ENCODE results near the gene ZNF511. TPM values are rescaled to one million over a fixed set of nuclear protein-coding genes. Genes with fewer than 3 reads are reported as not detected.

Gene ZNF511
- total RNA-seq, 2 donors from 2014 or later, result 43.4 to 55.6 TPM

- Mint-ChIP-seq H3K9me3 (no peaks in the 10 kb centered on the region), H3K27ac (no peak overlapping the region), H3K36me3 (peaks cover 0 to 18% of the 10 kb centered on the region in 2 donors)
- DNase-seq (ENCODE audit: low spot score in 2 of 2), result no peak
- no peak for ATAC-seq
Measured at GRCh38 chr10:133302230-133302629, 6.5 kb upstream of the ZNF511 start.

- peaks cover 6 to 17% of the 10 kb centered on the region in 2 donors for H3K36me3 Mint-ChIP-seq
- no peaks in the 10 kb centered on the region for H3K9me3 Mint-ChIP-seq
Measured at GRCh38 chr10:133303206-133303605, 5.5 kb upstream of the ZNF511 start.

GRCh38 chr10:133306097-133306476 is 2.6 kb upstream of the ZNF511 start:
- ATAC-seq, result no peak
- Mint-ChIP-seq H3K27ac (no peak overlapping the region), H3K36me3 (peaks cover 8 to 9% of the 10 kb centered on the region in 2 donors), H3K9me3 (no peaks in the 10 kb centered on the region)
- no peak for DNase-seq (ENCODE audit: low spot score in 2 of 2)

More at GRCh38 chr10:133303206-133303605, 5.5 kb upstream of the ZNF511 start:
- no peak for DNase-seq (ENCODE audit: low spot score in 2 of 2)
- no peak overlapping the region for H3K27ac Mint-ChIP-seq
- ATAC-seq, result no peak

- Mint-ChIP-seq H3K9me3 (no peaks in the 10 kb centered on the region), H3K27ac (peak overlapping the region in 1 of 2 donors; percentile 97)
Measured at GRCh38 chr10:133306941-133307379, 1.8 kb upstream of the ZNF511 start.

GRCh38 chr10:133307776-133308420 is 816 bp upstream of the ZNF511 start:
- H3K27ac Mint-ChIP-seq, result peak overlapping the region; percentile 97 to 100
- peaks cover 8 to 9% of the 10 kb centered on the region in 2 donors for H3K36me3 Mint-ChIP-seq
- peak; percentile 72 to 82 for DNase-seq (ENCODE audit: low spot score in 2 of 2)
- no peaks in the 10 kb centered on the region for H3K9me3 Mint-ChIP-seq
- ATAC-seq, result peak; percentile 53 to 73

More at GRCh38 chr10:133306941-133307379, 1.8 kb upstream of the ZNF511 start:
- peaks cover 8 to 9% of the 10 kb centered on the region in 2 donors for H3K36me3 Mint-ChIP-seq
- DNase-seq (ENCODE audit: low spot score in 2 of 2) (no peak), ATAC-seq (no peak)

DNA sequence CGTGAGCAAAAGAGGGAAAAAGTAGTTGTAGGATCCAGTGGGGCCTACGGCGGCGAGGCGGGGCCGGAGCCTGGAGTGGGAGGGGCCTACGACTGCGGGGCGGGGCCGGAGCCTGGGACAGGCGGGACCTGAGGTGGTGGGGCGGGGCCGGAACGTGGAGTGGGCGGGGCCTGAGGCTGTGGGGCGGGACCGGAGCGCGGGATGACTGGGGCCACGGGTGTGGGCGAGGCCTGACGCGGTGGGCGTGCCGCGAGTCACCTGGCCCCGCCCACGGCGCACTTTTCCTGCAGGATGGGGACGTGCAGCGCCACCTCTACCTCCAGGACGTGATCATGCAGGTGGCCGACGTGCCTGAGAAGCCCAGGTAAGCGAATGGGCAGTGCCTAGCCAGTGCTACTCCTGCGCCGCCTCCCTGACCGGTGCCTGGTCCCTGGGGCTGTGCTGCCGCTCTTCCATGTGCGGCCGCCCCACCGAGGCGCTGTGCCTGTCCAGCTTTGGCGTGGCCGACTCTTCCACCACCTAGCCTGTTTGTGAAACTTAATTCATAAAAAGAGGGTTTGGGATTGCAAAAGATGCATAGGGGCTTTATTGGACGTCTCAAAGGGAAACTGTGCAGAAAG is 496 bp downstream of the ZNF511 start:
- Mint-ChIP-seq H3K36me3 (peaks cover 8 to 9% of the 10 kb centered on the region in 2 donors), H3K9me3 (no peaks in the 10 kb centered on the region)
- peak; percentile 70 to 86 for ATAC-seq

DNA sequence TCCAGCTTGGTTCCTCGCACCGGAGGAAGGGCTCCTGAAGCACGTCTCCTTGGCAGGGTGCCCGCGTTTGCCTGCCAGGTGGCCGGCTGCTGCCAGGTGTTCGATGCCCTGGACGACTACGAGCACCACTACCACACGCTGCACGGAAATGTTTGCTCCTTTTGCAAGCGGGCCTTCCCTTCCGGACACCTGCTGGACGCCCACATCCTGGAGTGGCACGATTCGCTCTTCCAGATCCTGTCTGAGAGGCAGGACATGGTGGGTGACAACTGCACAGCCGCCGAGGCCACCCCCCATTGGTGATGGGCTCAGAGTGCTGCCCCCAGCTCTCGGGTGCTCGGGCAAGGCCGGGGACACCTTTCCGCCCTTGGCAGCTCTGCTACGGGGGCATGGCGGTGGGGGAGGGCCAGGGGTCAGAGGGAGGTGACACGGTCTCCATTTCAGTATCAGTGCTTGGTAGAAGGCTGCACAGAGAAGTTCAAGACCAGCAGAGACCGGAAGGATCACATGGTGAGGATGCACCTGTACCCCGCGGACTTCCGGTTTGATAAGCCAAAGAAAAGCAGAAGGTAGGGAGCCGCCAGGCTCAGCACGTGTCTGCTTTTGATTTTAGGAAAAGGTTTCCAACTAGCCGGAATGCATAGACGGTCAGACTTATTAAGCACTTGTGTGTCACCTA is 1.1 kb downstream of the ZNF511 start:
- Mint-ChIP-seq H3K36me3 (peaks cover 8 to 9% of the 10 kb centered on the region in 2 donors), H3K9me3 (no peaks in the 10 kb centered on the region), H3K27ac (peak overlapping the region in 1 of 2 donors; percentile 97)
- ATAC-seq (no peak), DNase-seq (ENCODE audit: low spot score in 2 of 2) (peak in 1 of 2 donors; percentile 54)

More for the DNA sequence above, 496 bp downstream of the ZNF511 start:
- peak overlapping the region; percentile 88 to 97 for H3K27ac Mint-ChIP-seq
- DNase-seq (ENCODE audit: low spot score in 2 of 2), result peak; percentile 89 to 90

GRCh38 chr10:133310399-133310755 is 1.7 kb downstream of the ZNF511 start:
- Mint-ChIP-seq H3K27ac (no peak overlapping the region), H3K36me3 (peaks cover 8 to 9% of the 10 kb centered on the region in 2 donors), H3K9me3 (no peaks in the 10 kb centered on the region)
- no peak for ATAC-seq
- DNase-seq (ENCODE audit: low spot score in 2 of 2), result peak in 1 of 2 donors; percentile 52

- peaks cover 8 to 9% of the 10 kb centered on the region in 2 donors for H3K36me3 Mint-ChIP-seq
- no peak overlapping the region for H3K27ac Mint-ChIP-seq
- no peak for ATAC-seq
- H3K9me3 Mint-ChIP-seq, result no peaks in the 10 kb centered on the region
- DNase-seq (ENCODE audit: low spot score in 2 of 2), result no peak
Measured at GRCh38 chr10:133310789-133311188, 2.1 kb downstream of the ZNF511 start.

GRCh38 chr10:133311570-133311969 is 2.9 kb downstream of the ZNF511 start:
- Mint-ChIP-seq H3K36me3 (peaks cover 8 to 9% of the 10 kb centered on the region in 2 donors), H3K27ac (no peak overlapping the region), H3K9me3 (no peaks in the 10 kb centered on the region)
- DNase-seq (ENCODE audit: low spot score in 2 of 2), result peak in 1 of 2 donors; percentile 43
- no peak for ATAC-seq

DNA sequence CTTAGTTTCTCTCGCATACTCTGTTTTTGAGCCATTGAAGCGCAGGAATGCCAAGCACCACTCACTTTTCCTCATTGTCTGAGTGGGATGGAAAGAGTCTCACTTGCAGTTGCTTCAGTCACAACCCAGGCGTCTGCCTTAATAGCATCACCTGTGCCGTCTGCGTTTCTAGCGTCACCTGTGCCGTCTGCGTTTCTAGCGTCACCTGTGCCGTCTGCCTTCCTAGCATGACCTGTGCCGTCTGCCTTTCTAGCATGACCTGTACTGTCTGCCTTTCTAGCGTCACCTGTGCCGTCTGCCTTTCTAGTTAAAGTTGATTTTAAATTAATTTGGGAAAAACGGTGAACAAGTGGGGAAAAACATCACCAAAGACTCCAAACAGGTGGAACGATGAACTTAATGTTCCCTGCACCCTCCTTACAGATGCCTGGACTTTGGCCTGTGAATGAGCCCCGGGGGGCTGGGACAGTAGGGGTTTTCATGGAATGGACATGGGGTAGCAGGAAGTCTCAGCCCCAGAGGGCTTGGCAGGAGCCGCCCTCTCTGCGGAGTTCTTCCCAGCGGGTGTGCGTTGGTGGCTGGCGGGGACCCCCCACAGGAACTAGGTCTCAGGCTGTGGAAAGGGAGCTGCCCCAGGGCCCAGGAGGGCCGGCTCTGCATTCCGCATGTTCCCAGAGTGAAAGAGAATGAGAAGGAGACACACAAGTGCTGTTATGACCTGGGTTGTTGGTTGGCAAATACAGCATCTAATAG is 3.5 kb downstream of the ZNF511 start:
- Mint-ChIP-seq H3K36me3 (peaks cover 8 to 9% of the 10 kb centered on the region in 2 donors), H3K9me3 (no peaks in the 10 kb centered on the region), H3K27ac (no peak overlapping the region)
- peak in 1 of 2 donors; percentile 33 for DNase-seq (ENCODE audit: low spot score in 2 of 2)
- ATAC-seq, result no peak

DNA sequence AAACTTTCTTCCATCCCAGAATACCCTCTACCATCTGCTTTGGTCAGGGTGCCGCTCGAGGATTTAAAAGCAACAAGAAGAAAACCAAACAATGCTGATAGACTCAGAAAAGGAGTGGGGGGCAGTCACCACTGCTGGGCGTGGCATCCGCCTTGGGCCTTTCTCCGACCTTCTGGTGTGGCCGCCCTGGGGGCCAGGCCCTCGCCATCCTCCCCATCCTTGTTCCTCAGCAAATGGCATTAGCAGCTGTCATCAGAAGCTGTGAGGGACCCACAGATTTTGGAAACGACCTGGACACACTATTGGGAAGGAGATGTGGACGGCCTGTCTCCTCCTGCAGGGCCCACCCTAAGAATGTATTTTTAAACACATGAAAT is 4.0 kb downstream of the ZNF511 start:
- Mint-ChIP-seq H3K27ac (no peak overlapping the region), H3K36me3 (peaks cover 7% of the 10 kb centered on the region in 2 donors), H3K9me3 (no peaks in the 10 kb centered on the region)
- ATAC-seq (no peak), DNase-seq (ENCODE audit: low spot score in 2 of 2) (peak in 1 of 2 donors; percentile 18)

DNA sequence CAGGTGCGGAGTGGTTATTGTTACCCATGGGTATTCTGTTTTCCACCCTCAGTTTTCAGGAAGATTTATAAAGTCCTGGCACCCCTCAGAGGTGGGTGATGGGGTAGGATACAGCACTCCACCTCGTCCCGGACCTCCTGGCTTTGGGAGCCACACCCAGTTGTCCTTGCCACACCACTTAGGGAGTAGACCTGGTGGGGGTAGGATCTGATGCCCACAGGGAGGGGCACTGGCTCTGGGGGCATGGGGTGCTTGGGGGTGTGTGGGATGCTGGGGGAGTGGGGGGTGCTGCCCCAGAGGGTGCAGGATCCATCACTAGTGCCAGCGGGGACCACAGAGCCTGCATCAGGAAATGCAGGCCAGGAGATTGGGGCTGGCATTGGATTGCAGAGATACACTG is 4.5 kb downstream of the ZNF511 start:
- H3K9me3 Mint-ChIP-seq, result no peaks in the 10 kb centered on the region
- ATAC-seq (no peak), DNase-seq (ENCODE audit: low spot score in 2 of 2) (peak in 1 of 2 donors; percentile 51)
- H3K36me3 Mint-ChIP-seq, result peaks cover 2 to 3% of the 10 kb centered on the region in 2 donors
- H3K27ac Mint-ChIP-seq, result no peak overlapping the region

GRCh38 chr10:133314911-133315310 is 6.2 kb downstream of the ZNF511 start:
- no peak for DNase-seq (ENCODE audit: low spot score in 2 of 2)
- no peaks in the 10 kb centered on the region for H3K9me3 Mint-ChIP-seq
- H3K27ac Mint-ChIP-seq, result no peak overlapping the region
- ATAC-seq, result no peak
- no peaks in the 10 kb centered on the region for H3K36me3 Mint-ChIP-seq

DNA sequence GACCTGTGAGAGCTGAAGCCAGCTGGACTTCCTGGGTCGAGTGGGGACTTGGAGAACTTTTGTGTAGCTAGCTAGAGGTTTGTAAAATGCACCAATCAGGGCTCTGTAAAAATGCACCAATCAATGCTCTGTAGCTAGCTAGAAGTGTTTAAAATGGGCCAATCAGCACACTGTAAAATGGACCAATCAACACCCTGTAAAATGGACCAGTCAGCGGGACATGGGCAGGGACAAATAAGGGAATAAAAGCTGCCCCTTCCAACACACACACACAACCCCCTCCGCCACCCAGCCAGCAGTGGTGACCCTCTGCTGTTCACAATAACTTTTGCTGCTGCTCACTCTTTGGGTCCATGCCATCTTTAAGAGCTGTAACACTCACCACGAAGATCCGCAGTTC is 7.1 kb downstream of the ZNF511 start:
- H3K9me3 Mint-ChIP-seq, result no peaks in the 10 kb centered on the region
- H3K36me3 Mint-ChIP-seq, result no peaks in the 10 kb centered on the region
- no peak overlapping the region for H3K27ac Mint-ChIP-seq
- ATAC-seq (peak in 1 of 2 donors; percentile 6), DNase-seq (ENCODE audit: low spot score in 2 of 2) (no peak)

DNA sequence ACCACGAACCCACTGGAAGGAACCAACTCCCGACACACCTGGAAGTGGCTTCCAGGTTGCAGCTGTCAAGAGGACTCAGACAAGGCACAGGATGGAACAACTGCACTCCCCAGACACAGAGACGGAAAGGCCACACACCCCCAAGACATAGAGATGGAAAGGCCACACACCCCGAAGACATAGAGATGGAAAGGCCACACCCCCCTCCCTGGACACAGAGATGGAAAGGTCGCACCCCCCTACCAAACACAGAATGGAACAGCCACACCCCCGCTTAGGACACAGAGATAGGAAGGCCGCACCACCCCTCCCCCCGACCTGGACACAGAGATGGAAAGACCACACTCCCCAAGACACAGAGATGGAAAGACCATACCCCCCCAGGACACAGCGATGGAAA is 7.6 kb downstream of the ZNF511 start:
- ATAC-seq, result no peak
- no peak overlapping the region for H3K27ac Mint-ChIP-seq
- no peaks in the 10 kb centered on the region for H3K36me3 Mint-ChIP-seq

GRCh38 chr10:133316732-133317131 is 8.0 kb downstream of the ZNF511 start:
- H3K27ac Mint-ChIP-seq, result no peak overlapping the region
- ATAC-seq (no peak), DNase-seq (ENCODE audit: low spot score in 2 of 2) (no peak)
- no peaks in the 10 kb centered on the region for H3K36me3 Mint-ChIP-seq
- H3K9me3 Mint-ChIP-seq, result no peaks in the 10 kb centered on the region

More for the DNA sequence above, 7.6 kb downstream of the ZNF511 start:
- DNase-seq (ENCODE audit: low spot score in 2 of 2), result no peak
- no peaks in the 10 kb centered on the region for H3K9me3 Mint-ChIP-seq
